Erythroblast (primary cell): Measurements from ENCODE around the gene OR6B3.

Experiments used
- GATA1 ChIP-seq: IDR thresholded peaks from 2 replicates; pipeline ENCODE4 v1.6.1; 2011; ENCODE audit warnings: low read depth, mild to moderate bottlenecking, control low read depth, low read length, moderate library complexity
- POLR2A ChIP-seq: IDR thresholded peaks from 2 replicates; pipeline ENCODE4 v1.6.1; 2011; ENCODE audit warnings: mild to moderate bottlenecking, low read length

DNA sequence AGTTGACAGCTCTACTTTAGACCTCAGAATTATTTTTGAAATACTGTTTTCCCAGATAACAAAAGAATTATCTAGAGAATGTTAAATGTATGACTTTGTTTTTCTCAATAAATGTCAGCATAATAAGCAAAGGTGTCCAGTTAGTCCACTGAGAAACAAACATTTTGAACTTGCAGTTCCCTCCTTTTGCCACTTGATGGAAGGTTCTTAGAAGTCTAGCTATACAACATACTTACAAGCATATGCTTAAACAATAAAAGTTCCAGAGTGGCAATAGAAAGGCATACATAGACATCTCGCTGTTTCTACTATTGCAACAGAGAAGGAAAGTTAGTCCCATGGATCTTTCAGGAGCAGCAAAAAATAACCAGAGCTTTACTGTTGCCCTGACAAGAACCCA, 40.0 kb downstream of the OR6B3 start:
- TF ChIP-seq POLR2A (no peak), GATA1 (no peak)
